GM12801 (cell line): ENCODE measurements around the gene PIH1D1.

Experiments used
- CTCF ChIP-seq: IDR thresholded peaks from one replicate; pipeline ENCODE4 v1.5.1; 2011; ENCODE audit warnings: control low read depth; ENCODE audit not compliant: insufficient read length; ENCODE audit errors: extremely low read depth

The PIH1D1 gene

GRCh38 chr19:49432141-49433073 lies 19.2 kb downstream of the PIH1D1 start:
- TF ChIP-seq CTCF, result no peak

- no peak for TF ChIP-seq CTCF
Measured at GRCh38 chr19:49431330-49431749, 20.3 kb downstream of the PIH1D1 start.

GRCh38 chr19:49430678-49431329 lies 20.8 kb downstream of the PIH1D1 start:
- no peak for TF ChIP-seq CTCF

GRCh38 chr19:49430172-49430677 lies 21.4 kb downstream of the PIH1D1 start:
- no peak for TF ChIP-seq CTCF

GRCh38 chr19:49428547-49429451 lies 22.8 kb downstream of the PIH1D1 start:
- no peak for TF ChIP-seq CTCF

- TF ChIP-seq CTCF, result no peak
Measured at GRCh38 chr19:49427855-49428546, 23.6 kb downstream of the PIH1D1 start.
